Right forelimb (tissue), 1 donor: ENCODE data around the gene MMP2.

Experiments used
- DNase-seq: peaks from one replicate; pipeline ENCODE4 v3.0.0-alpha.2; 2018

MMP2 gene

DNA sequence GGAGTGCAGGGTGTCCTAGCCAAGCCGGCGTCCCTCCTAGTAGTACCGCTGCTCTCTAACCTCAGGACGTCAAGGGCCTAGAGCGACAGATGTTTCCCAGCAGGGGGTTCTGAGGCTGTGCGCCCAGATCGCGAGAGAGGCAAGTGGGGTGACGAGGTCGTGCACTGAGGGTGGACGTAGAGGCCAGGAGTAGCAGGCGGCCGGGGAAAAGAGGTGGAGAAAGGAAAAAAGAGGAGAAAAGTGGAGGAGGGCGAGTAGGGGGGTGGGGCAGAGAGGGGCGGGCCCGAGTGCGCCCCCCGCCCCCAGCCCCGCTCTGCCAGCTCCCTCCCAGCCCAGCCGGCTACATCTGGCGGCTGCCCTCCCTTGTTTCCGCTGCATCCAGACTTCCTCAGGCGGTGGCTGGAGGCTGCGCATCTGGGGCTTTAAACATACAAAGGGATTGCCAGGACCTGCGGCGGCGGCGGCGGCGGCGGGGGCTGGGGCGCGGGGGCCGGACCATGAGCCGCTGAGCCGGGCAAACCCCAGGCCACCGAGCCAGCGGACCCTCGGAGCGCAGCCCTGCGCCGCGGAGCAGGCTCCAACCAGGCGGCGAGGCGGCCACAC is at the start of gene MMP2:
TSS of gene MMP2 (plus strand) at position 372 of the 603 bp plus-strand sequence. CDS start 282 bp downstream, outside the sequence.
- peak; percentile 93 for DNase-seq

DNA sequence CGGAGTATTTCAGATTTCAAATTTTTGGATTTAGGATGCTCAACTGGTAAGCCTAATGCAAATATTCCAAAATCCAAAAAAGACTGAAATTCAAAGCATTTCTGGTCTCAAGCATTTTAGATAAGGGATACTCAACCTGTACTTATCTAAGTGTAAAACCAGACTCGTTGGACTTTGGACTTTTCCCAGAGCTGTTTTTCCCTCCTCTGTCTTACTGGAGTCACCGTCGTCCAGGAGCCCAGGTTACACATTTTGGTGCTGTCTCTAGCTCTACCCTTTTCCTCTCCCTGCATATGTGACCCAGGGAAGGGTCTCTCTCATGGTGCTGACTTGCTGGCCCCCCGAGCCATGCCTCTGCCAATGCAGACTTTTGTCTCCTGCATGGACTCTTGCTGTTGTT is 46.0 kb upstream of the MMP2 start:
- DNase-seq, result no peak

GRCh38 chr16:55433535-55433934 is 45.5 kb upstream of the MMP2 start:
- no peak for DNase-seq

GRCh38 chr16:55434000-55434399 is 45.0 kb upstream of the MMP2 start:
- no peak for DNase-seq

- no peak for DNase-seq
These were observed 43.6 kb upstream of the MMP2 start for GRCh38 chr16:55435387-55435786.

DNA sequence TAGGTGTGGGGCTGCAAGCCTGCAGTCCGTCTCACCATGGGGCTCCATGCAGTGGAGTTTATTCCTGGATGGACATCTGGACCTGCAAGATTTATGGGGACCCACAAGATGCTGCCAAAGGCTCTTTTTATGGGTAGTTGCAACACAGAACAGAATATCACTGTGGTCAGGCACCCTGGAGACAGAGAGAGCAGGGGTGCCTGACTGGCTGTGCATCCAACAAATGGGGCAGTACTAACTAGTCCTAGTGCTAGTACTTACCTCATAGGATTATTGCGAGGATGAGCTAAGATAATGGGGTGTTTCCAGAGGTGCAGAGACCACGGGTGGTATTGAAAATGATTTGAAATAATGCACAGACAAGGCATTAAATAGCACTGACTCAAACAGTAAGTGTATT is 42.4 kb upstream of the MMP2 start:
- no peak for DNase-seq

GRCh38 chr16:55437625-55438024 is 41.4 kb upstream of the MMP2 start:
- no peak for DNase-seq

DNA sequence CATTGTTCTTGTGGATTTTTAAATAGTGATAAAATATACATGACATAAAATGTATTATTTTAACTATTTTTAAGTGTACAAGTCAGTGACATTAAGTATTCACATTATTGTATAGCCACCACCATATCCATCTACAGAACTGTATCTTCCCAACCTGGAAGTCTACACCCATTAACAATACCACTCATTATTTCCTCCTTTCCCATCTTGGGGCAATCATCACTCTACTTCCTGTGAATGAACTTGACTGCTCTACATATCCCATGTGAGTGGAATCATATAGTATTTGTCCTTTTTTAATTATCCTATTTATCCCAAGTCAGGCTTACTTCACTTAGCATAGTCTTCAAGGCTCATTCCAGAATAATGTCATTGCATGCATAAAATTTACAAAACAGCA is 40.7 kb upstream of the MMP2 start:
- DNase-seq, result no peak

DNA sequence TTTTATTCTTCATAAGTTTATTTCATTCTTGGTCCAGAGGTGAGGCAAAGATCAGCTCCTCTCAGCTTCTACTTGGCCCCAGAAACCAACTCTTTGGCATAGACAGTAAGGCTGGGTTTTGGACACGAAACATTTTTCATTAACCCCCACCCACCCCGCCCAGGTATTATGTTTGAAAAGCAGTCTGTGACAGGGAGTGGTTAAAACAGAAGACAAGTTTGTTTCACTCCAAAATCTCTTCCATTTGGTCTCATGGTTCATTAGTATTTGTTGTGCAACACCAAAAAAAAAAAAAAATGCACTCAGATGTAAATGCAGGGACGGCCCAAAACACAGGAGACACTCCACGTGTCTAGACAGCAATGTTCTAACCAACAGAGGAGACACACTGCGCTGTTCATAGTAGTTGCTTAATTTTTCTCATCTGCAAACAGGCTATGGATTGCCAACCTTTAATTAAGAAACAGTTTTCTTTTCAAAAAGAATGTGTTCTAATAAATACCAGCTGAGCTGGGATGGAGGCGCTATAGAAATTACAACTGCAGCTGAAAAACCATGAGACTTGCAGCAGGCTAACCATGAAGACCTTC is 39.8 kb upstream of the MMP2 start:
- DNase-seq, result no peak

- DNase-seq, result no peak
These were observed 35.3 kb upstream of the MMP2 start for GRCh38 chr16:55443434-55444346.

DNA sequence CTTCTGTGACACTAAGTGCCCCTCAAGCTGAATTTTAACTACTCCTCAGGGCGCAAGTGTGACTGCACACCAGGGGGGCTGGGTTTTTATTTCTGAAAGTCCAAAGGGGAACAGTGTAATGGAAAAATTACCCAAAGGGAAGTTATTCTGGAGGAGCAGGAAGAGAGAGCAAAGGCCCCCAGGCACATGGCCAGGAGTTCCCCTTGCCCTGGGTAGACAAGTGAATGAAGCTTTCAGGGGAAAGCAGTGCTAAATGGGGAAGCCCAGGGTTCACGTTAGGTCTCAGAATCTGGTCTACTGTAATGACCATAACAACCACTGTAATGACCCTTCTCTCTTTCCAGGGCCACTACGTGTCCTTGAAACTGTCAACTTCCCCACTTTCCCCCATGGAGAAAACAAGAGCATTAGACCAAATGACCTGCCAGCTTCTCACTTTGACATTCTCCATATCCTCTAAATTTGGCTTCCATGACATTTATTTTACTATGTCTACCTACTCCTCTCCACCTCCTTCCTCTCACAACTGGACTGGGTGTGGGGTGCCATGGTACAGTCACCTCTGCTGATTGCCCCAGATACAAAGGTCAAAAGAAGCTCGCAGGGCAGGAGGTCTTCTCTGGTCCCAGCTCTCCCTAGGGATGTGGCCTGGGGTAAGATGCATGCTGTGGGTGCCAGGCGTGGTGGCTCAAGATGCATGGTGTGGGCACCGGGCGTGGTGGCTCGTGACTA is 34.1 kb upstream of the MMP2 start:
- DNase-seq, result no peak

GRCh38 chr16:55447231-55447630 is 31.8 kb upstream of the MMP2 start:
- DNase-seq, result no peak

DNA sequence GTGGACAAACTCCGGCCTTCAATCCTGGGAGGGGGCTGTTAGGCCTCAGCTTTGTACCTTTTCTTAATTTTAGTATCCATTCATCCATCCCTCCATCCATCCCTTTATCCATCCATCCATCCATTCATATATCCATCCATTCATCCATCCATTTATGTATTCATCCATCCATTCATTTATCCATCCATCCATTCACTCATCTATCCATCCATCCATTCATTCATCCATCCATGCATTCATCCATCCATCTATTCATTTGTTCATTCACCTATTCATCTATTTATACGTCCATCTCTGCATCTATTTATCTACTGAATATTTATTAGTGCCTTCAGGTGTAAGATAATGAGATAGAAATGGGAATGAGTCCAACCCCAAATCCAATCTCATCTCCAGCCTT is 26.0 kb upstream of the MMP2 start:
- DNase-seq, result no peak

- DNase-seq, result no peak
These were observed 25.1 kb upstream of the MMP2 start for GRCh38 chr16:55453909-55454308.

- DNase-seq, result no peak
These were observed 24.1 kb upstream of the MMP2 start for GRCh38 chr16:55454861-55455260.

GRCh38 chr16:55462241-55462640 is 16.8 kb upstream of the MMP2 start:
- no peak for DNase-seq

DNA sequence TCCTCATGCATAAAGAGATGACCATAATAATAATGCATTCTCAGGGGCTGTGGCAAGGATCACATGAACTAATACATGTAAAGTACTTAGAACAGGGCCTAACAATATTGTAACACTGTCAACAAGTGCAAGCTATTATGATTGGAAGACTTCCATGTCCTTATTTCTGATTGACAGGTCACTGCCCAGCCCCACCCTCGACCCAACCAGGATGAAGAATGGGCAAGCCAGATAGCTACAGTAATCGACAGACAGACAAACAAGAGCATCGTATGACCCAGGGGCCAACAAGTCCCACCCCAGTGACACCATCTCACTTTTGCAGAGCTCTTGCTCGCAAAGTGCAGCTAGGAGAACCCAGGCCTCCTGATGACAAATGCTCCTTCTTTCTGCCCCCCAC is 14.6 kb upstream of the MMP2 start:
- DNase-seq, result no peak

DNA sequence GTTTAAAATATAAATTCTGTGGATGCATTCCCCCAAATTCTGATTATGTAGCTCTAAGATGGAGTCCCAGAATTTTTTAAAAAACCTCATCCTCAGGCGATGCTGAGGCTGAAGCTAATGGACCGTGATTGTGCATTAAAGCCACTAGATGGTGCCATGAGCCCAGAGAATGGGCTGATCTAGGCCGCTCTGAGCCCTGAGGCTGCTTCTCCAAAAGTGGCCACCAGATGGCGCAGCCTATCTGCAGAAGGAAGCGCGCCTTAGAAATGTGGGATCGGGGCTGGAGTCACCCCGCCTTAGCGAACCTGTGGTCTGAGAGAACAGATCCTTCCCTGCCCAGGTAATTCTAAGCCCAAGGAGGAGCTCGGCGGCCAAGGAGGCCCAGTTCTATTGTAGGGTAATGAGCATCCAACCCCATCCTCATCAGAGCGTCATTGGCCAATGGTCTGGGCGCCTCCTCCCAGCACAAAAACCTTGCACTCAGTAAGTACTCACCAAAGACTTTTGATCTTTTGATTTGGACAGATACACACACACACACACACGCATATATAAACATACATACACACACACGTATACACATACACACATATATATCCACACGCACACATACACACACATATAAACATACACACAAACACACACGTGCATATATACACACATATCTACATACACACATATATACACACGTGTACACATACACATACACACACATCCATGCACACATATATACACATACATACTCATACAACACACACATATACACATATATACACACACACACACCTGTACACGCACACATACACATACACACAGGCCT is 13.7 kb upstream of the MMP2 start:
- peak; percentile 92 for DNase-seq

DNA sequence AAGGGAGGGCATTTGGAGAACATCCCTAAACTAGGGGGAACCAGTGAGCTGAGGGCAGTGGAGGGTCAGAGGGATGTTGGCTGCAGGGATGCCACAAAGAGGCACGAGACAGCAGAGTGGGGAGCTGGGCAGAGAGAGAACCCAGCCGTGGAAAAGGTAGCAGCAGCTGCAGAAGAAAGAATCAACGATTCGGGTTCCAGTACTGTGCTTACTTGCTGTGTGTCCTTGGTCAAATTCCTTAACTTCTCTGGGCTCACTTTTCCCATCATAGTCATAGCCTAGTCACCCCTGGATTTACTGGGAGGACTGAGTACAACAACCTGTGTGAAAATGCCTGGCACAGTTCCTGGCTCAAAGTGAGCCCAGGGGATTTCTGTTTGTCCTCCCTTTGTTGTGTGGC is 12.8 kb upstream of the MMP2 start:
- no peak for DNase-seq

DNA sequence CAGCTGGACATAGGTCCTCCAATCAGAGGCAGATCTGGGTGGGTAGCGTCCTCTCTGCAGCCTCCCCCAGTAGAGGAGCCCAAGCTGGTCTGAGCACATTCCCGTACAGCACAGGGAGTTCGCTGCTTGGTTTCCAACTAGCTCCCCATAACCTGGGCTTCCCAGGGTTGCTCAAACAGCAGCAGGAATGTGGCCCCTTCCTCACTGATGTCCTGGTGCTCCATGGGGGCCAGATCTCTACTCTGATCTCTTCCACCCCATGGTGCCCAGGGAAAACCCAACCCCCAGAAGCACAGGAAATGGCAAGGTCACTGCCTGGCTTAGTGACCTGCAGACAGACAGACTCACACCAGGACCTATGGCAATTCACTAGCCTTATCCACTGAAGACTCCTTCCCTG is 11.1 kb upstream of the MMP2 start:
- no peak for DNase-seq

DNA sequence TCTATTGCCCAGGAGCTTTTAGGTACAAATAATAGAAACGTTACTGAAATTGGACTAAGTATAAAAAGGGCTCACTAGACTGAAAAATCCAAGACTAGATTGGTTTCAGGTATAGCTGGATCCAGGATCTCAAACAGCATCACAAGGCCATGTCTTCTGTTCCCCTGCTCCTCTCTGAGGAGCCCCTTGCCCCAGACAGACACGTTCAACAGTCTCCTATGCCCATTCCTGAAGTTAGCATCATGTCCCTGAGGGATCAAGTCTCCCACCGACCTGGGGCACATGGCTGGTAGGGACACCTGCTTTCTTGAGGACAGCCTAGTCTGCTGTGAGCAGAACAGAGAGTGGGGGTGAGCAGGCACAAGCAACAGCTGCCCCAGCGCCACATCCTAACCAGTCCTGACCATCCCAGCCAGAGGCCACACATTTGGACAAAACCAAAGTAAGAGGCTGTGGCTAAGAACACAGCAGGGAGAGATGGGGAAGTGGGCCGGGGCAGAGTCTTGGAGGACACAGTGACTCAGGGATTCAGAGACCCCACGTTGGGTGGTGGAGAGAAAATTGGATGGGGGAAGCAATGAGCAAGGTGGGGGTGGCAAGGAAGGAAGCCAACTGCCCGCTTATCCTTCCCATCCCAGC is 10.5 kb upstream of the MMP2 start:
- DNase-seq, result no peak
